Tibial nerve (tissue), 3 donors: ENCODE data around the gene SERPINA1.

Source experiments
- POLR2A ChIP-seq, 2 donors: fragments of 450-650 bp; IDR thresholded peaks; one replicate each; pipeline ENCODE4 v1.6.1; 2017; ENCODE audit warnings: antibody characterized with exemption in 2 of 2, mild to moderate bottlenecking in 2 of 2, moderate library complexity in 2 of 2
- TF ChIP-seq, protein P1 (sequence below), 5 experiments: fragments of 200-600 bp in 3 of 5; fragments of 450-650 bp in 2 of 5; sonication (generic) in 3 of 5; IDR thresholded peaks; one replicate each; pipeline ENCODE4 v1.5.1; 2016 to 2019; ENCODE audit warnings: antibody characterized with exemption in 5 of 5, mild to moderate bottlenecking in 3 of 5, moderate library complexity in 2 of 5

DNA sequence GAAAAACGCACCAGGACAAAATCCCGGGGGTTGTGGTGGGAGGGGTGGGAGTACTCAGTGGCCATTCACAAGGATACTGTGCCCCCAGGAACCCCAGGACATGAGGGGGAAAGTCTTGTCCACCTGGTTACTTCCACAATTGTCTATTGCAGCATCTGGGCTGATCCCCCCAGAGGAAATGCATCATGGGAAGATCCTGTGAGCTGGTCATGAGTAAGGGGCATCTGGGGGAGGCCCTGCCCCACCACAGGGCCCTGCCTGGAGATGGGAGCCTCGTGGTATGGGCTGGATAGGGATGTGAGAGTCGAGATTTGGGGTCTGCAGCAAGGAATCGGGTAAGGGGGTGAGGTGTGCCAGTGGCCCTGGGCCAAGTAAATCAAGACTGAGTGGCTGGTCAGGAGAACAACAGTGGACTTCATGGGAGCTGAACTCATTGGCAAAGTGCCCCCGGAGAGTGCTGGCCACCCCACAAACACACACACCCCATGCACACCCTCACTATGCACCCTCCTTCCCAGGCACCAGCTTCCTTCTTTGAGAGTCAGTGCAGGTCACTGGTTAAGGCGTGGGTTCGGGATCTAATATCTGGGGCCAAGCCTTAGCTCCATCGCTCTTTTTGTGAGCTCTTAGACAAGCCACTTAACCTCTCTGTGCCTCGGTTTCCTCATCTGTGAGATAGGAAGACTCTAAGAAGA lies 3.0 kb upstream of the SERPINA1 start:
- TF ChIP-seq, protein P1, sequence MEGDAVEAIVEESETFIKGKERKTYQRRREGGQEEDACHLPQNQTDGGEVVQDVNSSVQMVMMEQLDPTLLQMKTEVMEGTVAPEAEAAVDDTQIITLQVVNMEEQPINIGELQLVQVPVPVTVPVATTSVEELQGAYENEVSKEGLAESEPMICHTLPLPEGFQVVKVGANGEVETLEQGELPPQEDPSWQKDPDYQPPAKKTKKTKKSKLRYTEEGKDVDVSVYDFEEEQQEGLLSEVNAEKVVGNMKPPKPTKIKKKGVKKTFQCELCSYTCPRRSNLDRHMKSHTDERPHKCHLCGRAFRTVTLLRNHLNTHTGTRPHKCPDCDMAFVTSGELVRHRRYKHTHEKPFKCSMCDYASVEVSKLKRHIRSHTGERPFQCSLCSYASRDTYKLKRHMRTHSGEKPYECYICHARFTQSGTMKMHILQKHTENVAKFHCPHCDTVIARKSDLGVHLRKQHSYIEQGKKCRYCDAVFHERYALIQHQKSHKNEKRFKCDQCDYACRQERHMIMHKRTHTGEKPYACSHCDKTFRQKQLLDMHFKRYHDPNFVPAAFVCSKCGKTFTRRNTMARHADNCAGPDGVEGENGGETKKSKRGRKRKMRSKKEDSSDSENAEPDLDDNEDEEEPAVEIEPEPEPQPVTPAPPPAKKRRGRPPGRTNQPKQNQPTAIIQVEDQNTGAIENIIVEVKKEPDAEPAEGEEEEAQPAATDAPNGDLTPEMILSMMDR (IDR thresholded peaks at IDR 0.05): no peak
- no peak for TF ChIP-seq POLR2A (IDR thresholded peaks at IDR 0.05)
